A549 (cell line): Measurements from ENCODE around the gene CH25H. TPM values are rescaled to one million over a fixed set of nuclear protein-coding genes. Genes with fewer than 3 reads are reported as not detected.

Experiments
- ATOH8 ChIP-seq: fragments of 250-450 bp; sonication (Bioruptor Pico); IDR thresholded peaks from 2 replicates; pipeline ENCODE4 v1.5.0; 2020; ENCODE audit warnings: low read depth, mild to moderate bottlenecking, moderate library complexity
- BHLHE40 ChIP-seq: IDR thresholded peaks from 2 replicates; pipeline ENCODE4 v1.6.1; 2012; ENCODE audit warnings: low read depth, low read length, inconsistent platforms
- CBX8 ChIP-seq: fragments of 200-600 bp; sonication (generic); IDR thresholded peaks from 2 replicates; pipeline ENCODE4 v1.6.1; 2016
- CEBPB ChIP-seq, 2 experiments: fragments of >200 bp in 1 of 2; sonication (Bioruptor Twin) in 1 of 2; formaldehyde crosslinking in 1 of 2; IDR thresholded peaks; 2 replicates each; pipeline ENCODE4 v1.6.1; 2012 to 2016
- CTCF ChIP-seq: fragments of >200 bp; sonication (Bioruptor Twin); formaldehyde crosslinking; IDR thresholded peaks from 3 replicates; pipeline ENCODE4 v1.5.1; 2016
- EHMT2 ChIP-seq: fragments of 200-600 bp; sonication (generic); IDR thresholded peaks from 2 replicates; pipeline ENCODE4 v1.6.1; 2016; ENCODE audit warnings: antibody characterized with exemption, low read depth, mild to moderate bottlenecking, moderate library complexity
- ELK1 ChIP-seq: fragments of 150-350 bp; IDR thresholded peaks from 2 replicates; pipeline ENCODE4 v1.6.1; 2014; ENCODE audit warnings: low read depth, mild to moderate bottlenecking, low read length
- EP300 ChIP-seq, 2 experiments: fragments of >200 bp; sonication (Bioruptor Twin); formaldehyde crosslinking; IDR thresholded peaks; 2 replicates in 1 of 2; 3 replicates in 1 of 2; pipeline ENCODE4 v1.6.1; 2016 to 2017
- FOSL2 ChIP-seq, 2 experiments: fragments of 450-650 bp in 1 of 2; fragments of >200 bp in 1 of 2; sonication (Bioruptor Twin) in 1 of 2; formaldehyde crosslinking; IDR thresholded peaks; 2 replicates each; pipeline versions ENCODE4 v1.5.0 to v1.6.1; 2016 to 2020; ENCODE audit warnings: mild to moderate bottlenecking in 1 of 2, moderate library complexity in 1 of 2
- FOXS1 ChIP-seq: fragments of 250-450 bp; sonication (Bioruptor Pico); IDR thresholded peaks from 2 replicates; pipeline ENCODE4 v1.5.0; 2020; ENCODE audit warnings: mild to moderate bottlenecking, moderate library complexity
- HES2 ChIP-seq: fragments of >200 bp; sonication (Bioruptor Twin); formaldehyde crosslinking; IDR thresholded peaks from 2 replicates; pipeline ENCODE4 v1.6.1; 2016
- HOXA7 ChIP-seq: fragments of 250-450 bp; sonication (Bioruptor Pico); IDR thresholded peaks from 2 replicates; pipeline ENCODE4 v1.5.0; 2020; ENCODE audit warnings: mild to moderate bottlenecking, moderate library complexity
- HOXB13 ChIP-seq: fragments of 250-450 bp; sonication (Bioruptor Pico); IDR thresholded peaks from 2 replicates; pipeline ENCODE4 v1.5.0; 2020; ENCODE audit warnings: low read depth, mild to moderate bottlenecking, moderate library complexity
- HOXB5 ChIP-seq: fragments of 250-450 bp; sonication (Bioruptor Pico); IDR thresholded peaks from 2 replicates; pipeline ENCODE4 v1.5.0; 2020; ENCODE audit warnings: mild to moderate bottlenecking, moderate library complexity
- JUN ChIP-seq, 2 experiments: fragments of >200 bp; sonication (Bioruptor Twin); formaldehyde crosslinking; IDR thresholded peaks; 2 replicates in 1 of 2; 3 replicates in 1 of 2; pipeline ENCODE4 v1.6.1; 2016 to 2017
- JUNB ChIP-seq: fragments of >200 bp; sonication (Bioruptor Twin); formaldehyde crosslinking; IDR thresholded peaks from 2 replicates; pipeline ENCODE4 v1.6.1; 2016
- KDM1A ChIP-seq: fragments of 200-600 bp; sonication (generic); IDR thresholded peaks from 2 replicates; pipeline ENCODE4 v1.6.1; 2016; ENCODE audit warnings: low read depth, mild to moderate bottlenecking
- MAX ChIP-seq: IDR thresholded peaks from 2 replicates; pipeline ENCODE4 v1.6.1; 2012
- MAZ ChIP-seq: fragments of 150-350 bp; IDR thresholded peaks from 2 replicates; pipeline ENCODE4 v1.6.1; 2014; ENCODE audit warnings: antibody characterized with exemption, low read depth, low read length, borderline replicate concordance
- POLR2A ChIP-seq: IDR thresholded peaks from 2 replicates; pipeline ENCODE4 v1.6.1; 2012; ENCODE audit warnings: mild to moderate bottlenecking, low read length
- RAD21 ChIP-seq, 2 experiments: fragments of >200 bp in 1 of 2; sonication (Bioruptor Twin) in 1 of 2; formaldehyde crosslinking in 1 of 2; IDR thresholded peaks in 1 of 2; conservative IDR thresholded peaks in 1 of 2; 2 replicates in 1 of 2; 3 replicates in 1 of 2; pipeline ENCODE4 v1.6.1; 2012 to 2018; ENCODE audit warnings: inconsistent platforms in 1 of 2
- RFX5 ChIP-seq: fragments of 450-650 bp; IDR thresholded peaks from 2 replicates; pipeline ENCODE4 v1.7.1; 2014; ENCODE audit warnings: antibody characterized with exemption, mild to moderate bottlenecking, moderate library complexity
- RNF2 ChIP-seq: fragments of 200-600 bp; sonication (generic); IDR thresholded peaks from 2 replicates; pipeline ENCODE4 v1.6.1; 2016; ENCODE audit warnings: low read depth, mild to moderate bottlenecking, antibody characterized with exemption, moderate library complexity, borderline replicate concordance
- SREBF2 ChIP-seq: fragments of 450-650 bp; IDR thresholded peaks from 2 replicates; pipeline ENCODE4 v1.6.1; 2014; ENCODE audit warnings: mild to moderate bottlenecking, moderate library complexity
- ZNF302 ChIP-seq: fragments of 250-450 bp; sonication (Bioruptor Pico); IDR thresholded peaks from 2 replicates; pipeline ENCODE4 v1.9.0; 2021; ENCODE audit warnings: inconsistent platforms, mild to moderate bottlenecking, moderate library complexity
- polyA plus RNA-seq, 4 experiments: library from polyadenylated mRNA; depleted of rRNA in 3 of 4; stranded (reverse); fragments of >200 nt; fragmentation: RNase III in 1 of 4; extraction: RNeasy Plus Mini Kit Qiagen cat#74134 plus additional on column Dnase treatment in 1 of 4; gene quantifications; 2 replicates in 3 of 4; 3 replicates in 1 of 4; pipeline ENCODE4 v1.2.3, GENCODE V29; 2011 to 2017

CH25H gene
- polyA plus RNA-seq, 2 of the 4 experiments (the other 2 are of a cell fraction): not detected

- TF ChIP-seq CTCF (no peak), ATOH8 (CRISPR knock-in tag) (no peak), EP300 (IDR thresholded peaks at IDR 0.05) (no peak), EHMT2 (no peak), MAZ (no peak), HOXB5 (CRISPR knock-in tag) (no peak), JUNB (no peak), RFX5 (no peak), BHLHE40 (no peak), POLR2A (peak; percentile 62), FOSL2 (IDR thresholded peaks at IDR 0.05) (no peak), FOSL2 (CRISPR knock-in tag; IDR thresholded peaks at IDR 0.05) (no peak; the same call in 1 of the 2 replicates), HES2 (no peak), FOXS1 (CRISPR knock-in tag) (no peak), HOXB13 (CRISPR knock-in tag) (no peak), ELK1 (no peak), SREBF2 (no peak), CBX8 (no peak), ZNF302 (CRISPR knock-in tag) (no peak), RNF2 (no peak), MAX (peak; percentile 75), HOXA7 (CRISPR knock-in tag) (no peak), CEBPB (IDR thresholded peaks at IDR 0.05) (no peak), KDM1A (no peak), JUN (IDR thresholded peaks at IDR 0.05) (peak in 1 of 2 experiments; percentile 55; a peak in 1 of 5 replicates), RAD21 (conservative IDR thresholded peaks at IDR 0.05 in 1 of 2, IDR thresholded peaks at IDR 0.05 in 1 of 2) (no peak)
Observed at GRCh38 chr10:89251409-89252224, 44.5 kb upstream of the CH25H start, which contains the start of gene LIPA (continued).
